Measurements from ENCODE around the gene ISG15.

DNA sequence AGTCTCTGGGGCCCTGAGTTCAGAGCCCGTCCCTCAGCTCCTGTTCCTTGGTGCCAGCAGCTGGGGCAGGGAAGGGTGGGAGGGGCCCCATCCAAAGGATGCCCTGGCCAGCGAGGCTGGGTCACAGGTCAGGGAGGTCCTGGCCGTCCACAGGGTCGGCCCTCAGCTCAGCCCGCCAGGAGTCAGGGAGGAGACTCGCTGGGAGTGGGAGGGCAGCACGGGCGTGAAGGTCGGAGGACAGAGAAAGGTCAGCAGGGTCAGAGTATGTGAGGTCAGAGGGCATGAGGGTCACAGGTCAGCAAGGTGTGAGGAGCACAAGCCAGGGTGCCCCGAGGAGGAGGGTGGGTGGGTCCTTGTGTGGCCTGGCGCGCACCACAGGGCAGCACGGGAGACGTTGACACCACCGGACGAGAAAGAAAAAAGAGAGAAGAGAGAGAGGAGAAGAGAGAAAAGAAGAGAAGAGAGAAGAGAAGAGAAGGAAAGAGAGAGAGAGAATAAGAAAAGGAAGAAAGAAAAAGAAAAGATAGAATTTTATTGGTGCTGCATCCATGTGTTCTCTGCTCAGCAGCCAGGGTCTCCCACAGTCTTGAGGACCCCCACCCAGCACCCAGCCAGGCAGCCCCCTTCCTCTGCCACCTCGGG, 38.5 kb upstream of the ISG15 start:
- TF ChIP-seq, protein P1, sequence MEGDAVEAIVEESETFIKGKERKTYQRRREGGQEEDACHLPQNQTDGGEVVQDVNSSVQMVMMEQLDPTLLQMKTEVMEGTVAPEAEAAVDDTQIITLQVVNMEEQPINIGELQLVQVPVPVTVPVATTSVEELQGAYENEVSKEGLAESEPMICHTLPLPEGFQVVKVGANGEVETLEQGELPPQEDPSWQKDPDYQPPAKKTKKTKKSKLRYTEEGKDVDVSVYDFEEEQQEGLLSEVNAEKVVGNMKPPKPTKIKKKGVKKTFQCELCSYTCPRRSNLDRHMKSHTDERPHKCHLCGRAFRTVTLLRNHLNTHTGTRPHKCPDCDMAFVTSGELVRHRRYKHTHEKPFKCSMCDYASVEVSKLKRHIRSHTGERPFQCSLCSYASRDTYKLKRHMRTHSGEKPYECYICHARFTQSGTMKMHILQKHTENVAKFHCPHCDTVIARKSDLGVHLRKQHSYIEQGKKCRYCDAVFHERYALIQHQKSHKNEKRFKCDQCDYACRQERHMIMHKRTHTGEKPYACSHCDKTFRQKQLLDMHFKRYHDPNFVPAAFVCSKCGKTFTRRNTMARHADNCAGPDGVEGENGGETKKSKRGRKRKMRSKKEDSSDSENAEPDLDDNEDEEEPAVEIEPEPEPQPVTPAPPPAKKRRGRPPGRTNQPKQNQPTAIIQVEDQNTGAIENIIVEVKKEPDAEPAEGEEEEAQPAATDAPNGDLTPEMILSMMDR (IDR thresholded peaks at IDR 0.05) = no peak
- no peak for TF ChIP-seq POLR2A (IDR thresholded peaks at IDR 0.05)
